Mucosa of descending colon (tissue), 3 donors: ENCODE data around the gene PACRG. TPM values are rescaled to one million over a fixed set of nuclear protein-coding genes. Genes with fewer than 3 reads are reported as not detected.

ENCODE experiments used
- ATAC-seq: fragments of 200-7000 bp; cut with Tn5 transposase; one replicate; pipeline ENCODE4 v1.9.1; 2020; ENCODE audit warnings: mild to moderate bottlenecking, moderate library complexity
- DNase-seq, 3 donors: peaks; one replicate each; pipeline ENCODE4 v3.0.0-alpha.2; 2020
- H3K36me3 ChIP-seq: fragments of 200-600 bp; one replicate; pipeline ENCODE4 v1.8.0; 2021; ENCODE audit warnings: low read depth, mild to moderate bottlenecking
- H3K4me1 ChIP-seq: fragments of 200-600 bp; one replicate; pipeline ENCODE4 v1.8.0; 2021; ENCODE audit warnings: low read depth, mild to moderate bottlenecking
- H3K4me3 ChIP-seq: fragments of 200-600 bp; one replicate; pipeline ENCODE4 v1.8.0; 2021; ENCODE audit warnings: mild to moderate bottlenecking
- H3K9me3 ChIP-seq: fragments of 200-600 bp; one replicate; pipeline ENCODE4 v1.8.0; 2021; ENCODE audit warnings: mild to moderate bottlenecking
- CTCF ChIP-seq: fragments of 200-600 bp; IDR thresholded peaks from one replicate; pipeline ENCODE4 v1.8.0; 2022; ENCODE audit warnings: antibody characterized with exemption, mild to moderate bottlenecking
- intact Hi-C, 2 donors: fragments of 100-400 bp; cut with DNase I in 1 of 2; cut with micrococcal nuclease in 1 of 2; formaldehyde crosslinking; loops; one replicate each; pipeline versions ENCODE4 v1.11.0 to v1.11.1; 2022; cut with DNase I, micrococcal nuclease
- total RNA-seq, 3 donors: library from RNA; stranded (reverse); fragmentation: NEBNext Ultra II Directional in 2 of 3; extraction: Animal tissue kit (Norgen Biotek cat#: 25700) in 2 of 3; gene quantifications; one replicate each; pipeline versions ENCODE4 v1.2.1 to v1.2.4, GENCODE V29; 2021 to 2023
- donor health status: DM: no; HTN: no; CAD: no; lungs with moderate emphysema.
- donor health status: DM: no; HTN: no; CAD: no.
- donor health status: DM: no; HTN: yes; CAD: no.

Gene PACRG
- total RNA-seq, 3 donors from 2014 or later, result 1.1 to 1.5 (median 1.3) TPM

GRCh38 chr6:163226181-163226835 is 498.5 kb downstream of the PACRG start:
- intact Hi-C loops, result no loop called here

GRCh38 chr6:163226836-163227485 is 499.2 kb downstream of the PACRG start:
- peaks cover 5% of the 10 kb centered on the region for H3K9me3 ChIP-seq
- no peak overlapping the region for H3K4me3 ChIP-seq
- no peaks in the 10 kb centered on the region for H3K36me3 ChIP-seq
- ATAC-seq, result no peak
- H3K4me1 ChIP-seq, result no peaks in the 10 kb centered on the region
- no peak for TF ChIP-seq CTCF
- DNase-seq, result no peak
- intact Hi-C loops, result no loop called here

More at GRCh38 chr6:163226181-163226835, 498.5 kb downstream of the PACRG start:
- Histone ChIP-seq H3K36me3 (no peaks in the 10 kb centered on the region), H3K4me3 (no peak overlapping the region), H3K4me1 (no peaks in the 10 kb centered on the region), H3K9me3 (peaks cover 5% of the 10 kb centered on the region)
- ATAC-seq (no peak), DNase-seq (no peak)
- TF ChIP-seq CTCF, result no peak

GRCh38 chr6:163228041-163228440 is 500.3 kb downstream of the PACRG start:
- no peak for TF ChIP-seq CTCF
- ATAC-seq (no peak), DNase-seq (no peak)
- Histone ChIP-seq H3K4me1 (no peaks in the 10 kb centered on the region), H3K9me3 (peaks cover 5% of the 10 kb centered on the region), H3K36me3 (no peaks in the 10 kb centered on the region), H3K4me3 (no peak overlapping the region)
- intact Hi-C loops, result no loop called here

GRCh38 chr6:163229050-163229449 is 501.3 kb downstream of the PACRG start:
- intact Hi-C loops, result no loop called here
- Histone ChIP-seq H3K9me3 (no peaks in the 10 kb centered on the region), H3K4me3 (no peak overlapping the region), H3K36me3 (no peaks in the 10 kb centered on the region), H3K4me1 (no peaks in the 10 kb centered on the region)
- DNase-seq, result no peak
- ATAC-seq, result no peak
- no peak for TF ChIP-seq CTCF

- TF ChIP-seq CTCF, result no peak
- intact Hi-C loops, result no loop called here
- H3K4me1 ChIP-seq, result no peaks in the 10 kb centered on the region
- no peaks in the 10 kb centered on the region for H3K9me3 ChIP-seq
- ATAC-seq (no peak), DNase-seq (no peak)
- H3K4me3 ChIP-seq, result no peak overlapping the region
- H3K36me3 ChIP-seq, result no peaks in the 10 kb centered on the region
Measured at GRCh38 chr6:163230901-163231300, 503.1 kb downstream of the PACRG start.
